ENCODE data around the gene LSM7. TPM values are rescaled to one million over a fixed set of nuclear protein-coding genes. Genes with fewer than 3 reads are reported as not detected.

LSM7 gene
- total RNA-seq, 1 experiment from 2014 or later = 93.0 TPM

DNA sequence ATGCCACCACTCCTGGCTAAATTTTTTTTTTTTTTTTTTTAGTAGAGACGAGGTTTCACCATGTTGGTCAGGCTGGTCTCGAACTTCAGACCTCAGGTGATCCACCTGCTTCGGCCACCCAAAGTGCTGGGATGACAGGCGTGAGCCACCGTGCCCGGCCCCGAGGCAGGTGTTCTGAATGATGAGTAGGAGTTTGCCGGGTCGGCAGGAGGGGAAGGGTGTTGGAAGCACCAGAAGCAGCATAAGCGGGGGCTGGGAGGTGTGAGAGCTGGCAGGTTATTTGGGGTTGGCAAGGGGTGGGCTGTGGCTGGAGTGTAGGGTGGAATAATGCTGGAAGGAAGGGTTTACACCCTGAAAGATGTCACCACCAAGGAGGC, 1.9 kb upstream of the LSM7 start:
- intact Hi-C loops (cut with micrococcal nuclease; ENCODE audit: unreplicated experiment) = no loop called here
- Mint-ChIP-seq H3K4me1 (ENCODE audit: low read depth, unreplicated experiment) (peaks cover 19% of the 10 kb centered on the region), H3K27me3 (ENCODE audit: unreplicated experiment) (no peaks in the 10 kb centered on the region), H3K27ac (ENCODE audit: unreplicated experiment) (peak overlapping the region; percentile 57), H3K9me3 (ENCODE audit: low read depth, unreplicated experiment) (no peaks in the 10 kb centered on the region), H3K4me3 (ENCODE audit: low read depth, unreplicated experiment) (peak overlapping the region; percentile 83), H3K36me3 (ENCODE audit: insufficient read depth, unreplicated experiment) (peaks cover 44% of the 10 kb centered on the region)
- CTCF ChIA-PET = interaction anchor here (0.6 to 0.9 kb wide), 2 partner anchors 41 to 100 kb away, joined by 4 to 9 read pairs; no protein-coding TSS in a partner anchor
- TF ChIP-seq, protein P1, sequence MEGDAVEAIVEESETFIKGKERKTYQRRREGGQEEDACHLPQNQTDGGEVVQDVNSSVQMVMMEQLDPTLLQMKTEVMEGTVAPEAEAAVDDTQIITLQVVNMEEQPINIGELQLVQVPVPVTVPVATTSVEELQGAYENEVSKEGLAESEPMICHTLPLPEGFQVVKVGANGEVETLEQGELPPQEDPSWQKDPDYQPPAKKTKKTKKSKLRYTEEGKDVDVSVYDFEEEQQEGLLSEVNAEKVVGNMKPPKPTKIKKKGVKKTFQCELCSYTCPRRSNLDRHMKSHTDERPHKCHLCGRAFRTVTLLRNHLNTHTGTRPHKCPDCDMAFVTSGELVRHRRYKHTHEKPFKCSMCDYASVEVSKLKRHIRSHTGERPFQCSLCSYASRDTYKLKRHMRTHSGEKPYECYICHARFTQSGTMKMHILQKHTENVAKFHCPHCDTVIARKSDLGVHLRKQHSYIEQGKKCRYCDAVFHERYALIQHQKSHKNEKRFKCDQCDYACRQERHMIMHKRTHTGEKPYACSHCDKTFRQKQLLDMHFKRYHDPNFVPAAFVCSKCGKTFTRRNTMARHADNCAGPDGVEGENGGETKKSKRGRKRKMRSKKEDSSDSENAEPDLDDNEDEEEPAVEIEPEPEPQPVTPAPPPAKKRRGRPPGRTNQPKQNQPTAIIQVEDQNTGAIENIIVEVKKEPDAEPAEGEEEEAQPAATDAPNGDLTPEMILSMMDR (IDR thresholded peaks at IDR 0.05; ENCODE audit: unreplicated experiment) = no peak
- BruUV-seq (replicated peaks) = no TSS peak
- DNase-seq = no peak

DNA sequence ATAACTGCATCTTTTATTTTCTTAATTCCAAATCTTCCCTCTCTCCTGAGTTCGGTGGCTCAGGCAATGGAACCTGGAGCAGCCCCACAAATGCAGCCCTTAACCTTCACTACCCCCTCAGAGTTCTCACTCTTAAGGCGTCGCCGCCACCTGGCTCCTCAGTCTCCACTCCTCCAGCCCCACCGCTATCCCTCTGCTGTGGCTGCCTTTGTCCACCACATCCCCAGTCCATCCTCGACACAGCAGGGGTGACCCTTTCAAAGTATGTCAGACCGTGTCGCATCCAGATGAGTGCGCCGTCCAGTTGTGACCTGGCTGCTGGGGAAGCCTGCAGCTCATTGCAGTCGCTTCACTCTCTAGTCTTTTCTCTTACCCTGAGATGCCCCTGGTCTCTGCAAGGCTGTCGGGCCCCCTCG, 1.1 kb upstream of the LSM7 start:
- peaks cover 19% of the 10 kb centered on the region for H3K4me1 Mint-ChIP-seq (ENCODE audit: low read depth, unreplicated experiment)
- intact Hi-C loops (cut with micrococcal nuclease; ENCODE audit: unreplicated experiment) = no loop called here
- TF ChIP-seq, protein P1 (IDR thresholded peaks at IDR 0.05; ENCODE audit: unreplicated experiment) = no peak
- CTCF ChIA-PET = interaction anchor here (0.5 to 0.9 kb wide), 4 partner anchors 40 to 170 kb away, joined by 3 to 9 read pairs (median 4); no protein-coding TSS in a partner anchor
- peak overlapping the region; percentile 83 for H3K4me3 Mint-ChIP-seq (ENCODE audit: low read depth, unreplicated experiment)
- H3K9me3 Mint-ChIP-seq (ENCODE audit: low read depth, unreplicated experiment) = no peaks in the 10 kb centered on the region
- peaks cover 44% of the 10 kb centered on the region for H3K36me3 Mint-ChIP-seq (ENCODE audit: insufficient read depth, unreplicated experiment)
- no peaks in the 10 kb centered on the region for H3K27me3 Mint-ChIP-seq (ENCODE audit: unreplicated experiment)
- BruUV-seq (replicated peaks) = no TSS peak
- H3K27ac Mint-ChIP-seq (ENCODE audit: unreplicated experiment) = peak overlapping the region; percentile 57
- no peak for DNase-seq

DNA sequence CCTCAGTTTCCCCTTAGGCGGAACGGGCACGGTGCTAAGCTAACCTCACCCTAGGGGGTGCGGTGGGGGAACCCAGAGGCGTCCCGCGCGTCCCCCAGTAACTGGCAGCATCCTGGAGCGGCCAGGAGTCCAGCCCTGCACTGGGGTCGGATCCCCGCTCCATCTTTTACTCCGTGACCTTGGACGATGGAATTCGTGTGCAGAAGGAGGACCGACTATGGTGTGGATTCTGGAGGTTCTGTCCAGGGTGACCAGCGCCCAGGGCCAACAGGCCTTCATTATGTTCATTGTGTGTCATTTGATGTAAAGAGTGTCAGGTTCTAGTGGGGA, 728 bp upstream of the LSM7 start:
- H3K9me3 Mint-ChIP-seq (ENCODE audit: low read depth, unreplicated experiment) = no peaks in the 10 kb centered on the region

DNA sequence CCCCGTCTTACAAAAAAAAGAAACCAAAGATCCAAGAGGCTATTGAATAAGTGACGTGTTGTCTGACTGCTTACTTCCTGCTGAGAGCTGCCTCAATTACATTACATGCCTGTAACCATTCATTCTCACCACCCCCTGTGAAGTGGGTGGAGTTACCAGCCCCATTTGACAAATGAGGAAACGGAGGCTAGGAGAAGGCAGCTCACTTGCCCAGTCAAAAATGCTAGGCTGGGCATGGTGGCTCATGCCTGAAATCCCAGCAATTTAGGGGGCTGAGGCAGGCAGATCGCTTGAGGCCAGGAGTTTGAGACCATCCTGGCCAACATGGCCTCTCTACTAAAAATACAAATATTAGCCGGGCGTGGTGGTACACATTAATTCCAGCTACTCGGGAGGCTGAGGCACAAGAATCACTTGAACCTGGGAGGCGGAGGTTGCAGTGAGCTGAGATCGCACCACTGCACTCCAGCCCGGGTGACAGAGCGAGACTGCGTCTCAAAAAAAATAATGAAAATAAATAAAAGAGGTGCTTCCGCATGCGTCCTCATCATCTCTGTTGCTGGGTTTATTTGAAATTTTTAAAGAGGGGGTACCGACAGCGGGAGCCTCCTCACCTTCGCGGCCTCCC, 499 bp downstream of the LSM7 start:
- no peaks in the 10 kb centered on the region for H3K27me3 Mint-ChIP-seq (ENCODE audit: unreplicated experiment)
- peak overlapping the region; percentile 61 for H3K27ac Mint-ChIP-seq (ENCODE audit: unreplicated experiment)
- H3K4me1 Mint-ChIP-seq (ENCODE audit: low read depth, unreplicated experiment) = peaks cover 19% of the 10 kb centered on the region
- peak overlapping the region; percentile 83 for H3K4me3 Mint-ChIP-seq (ENCODE audit: low read depth, unreplicated experiment)
- DNase-seq = peak; percentile 41
- TF ChIP-seq, protein P1 (IDR thresholded peaks at IDR 0.05; ENCODE audit: unreplicated experiment) = no peak
- peaks cover 56% of the 10 kb centered on the region for H3K36me3 Mint-ChIP-seq (ENCODE audit: insufficient read depth, unreplicated experiment)
- H3K9me3 Mint-ChIP-seq (ENCODE audit: low read depth, unreplicated experiment) = no peaks in the 10 kb centered on the region
- CTCF ChIA-PET = no interaction called here
- intact Hi-C loops (cut with micrococcal nuclease; ENCODE audit: unreplicated experiment) = no loop called here
- BruUV-seq (replicated peaks) = TSS peak; percentile 84

More for the DNA sequence above, 728 bp upstream of the LSM7 start:
- Mint-ChIP-seq H3K36me3 (ENCODE audit: insufficient read depth, unreplicated experiment) (peaks cover 47% of the 10 kb centered on the region), H3K4me1 (ENCODE audit: low read depth, unreplicated experiment) (peaks cover 19% of the 10 kb centered on the region), H3K27ac (ENCODE audit: unreplicated experiment) (peak overlapping the region; percentile 57), H3K4me3 (ENCODE audit: low read depth, unreplicated experiment) (peak overlapping the region; percentile 83), H3K27me3 (ENCODE audit: unreplicated experiment) (no peaks in the 10 kb centered on the region)
- TF ChIP-seq, protein P1 (IDR thresholded peaks at IDR 0.05; ENCODE audit: unreplicated experiment) = no peak
- BruUV-seq (replicated peaks) = TSS peak; percentile 66
- CTCF ChIA-PET = no interaction called here
- intact Hi-C loops (cut with micrococcal nuclease; ENCODE audit: unreplicated experiment) = no loop called here
- no peak for DNase-seq
